T-helper 1 cell treated with Interleukin-12 subunit alpha and Interleukin-12 subunit beta and Interleukin-4 antibody, amounts not matched to agents 30 μg/mL and 1 μg/mL, for 36 hours (primary cell): Measurements from ENCODE around the gene KAT2A.
A peak's percentile ranks its signal among the peaks of the same experiment; 100 is the strongest.

ENCODE experiments used
- H3K27ac Mint-ChIP-seq: one replicate; pipeline ENCODE4 v1.8.0; 2021; ENCODE audit warnings: mild to moderate bottlenecking, mixed read lengths
- H3K27me3 Mint-ChIP-seq: one replicate; pipeline ENCODE4 v1.8.0; 2021; ENCODE audit warnings: low read depth, mixed read lengths
- H3K36me3 Mint-ChIP-seq: one replicate; pipeline ENCODE4 v1.8.0; 2021; ENCODE audit warnings: low read depth, mixed read lengths
- H3K4me1 Mint-ChIP-seq: one replicate; pipeline ENCODE4 v1.8.0; 2021; ENCODE audit warnings: low read depth, mixed read lengths
- H3K4me3 Mint-ChIP-seq: one replicate; pipeline ENCODE4 v1.8.0; 2021; ENCODE audit warnings: mild to moderate bottlenecking, moderate library complexity, mixed read lengths
- H3K9me3 Mint-ChIP-seq: one replicate; pipeline ENCODE4 v1.8.0; 2021; ENCODE audit warnings: mixed read lengths

KAT2A gene

DNA sequence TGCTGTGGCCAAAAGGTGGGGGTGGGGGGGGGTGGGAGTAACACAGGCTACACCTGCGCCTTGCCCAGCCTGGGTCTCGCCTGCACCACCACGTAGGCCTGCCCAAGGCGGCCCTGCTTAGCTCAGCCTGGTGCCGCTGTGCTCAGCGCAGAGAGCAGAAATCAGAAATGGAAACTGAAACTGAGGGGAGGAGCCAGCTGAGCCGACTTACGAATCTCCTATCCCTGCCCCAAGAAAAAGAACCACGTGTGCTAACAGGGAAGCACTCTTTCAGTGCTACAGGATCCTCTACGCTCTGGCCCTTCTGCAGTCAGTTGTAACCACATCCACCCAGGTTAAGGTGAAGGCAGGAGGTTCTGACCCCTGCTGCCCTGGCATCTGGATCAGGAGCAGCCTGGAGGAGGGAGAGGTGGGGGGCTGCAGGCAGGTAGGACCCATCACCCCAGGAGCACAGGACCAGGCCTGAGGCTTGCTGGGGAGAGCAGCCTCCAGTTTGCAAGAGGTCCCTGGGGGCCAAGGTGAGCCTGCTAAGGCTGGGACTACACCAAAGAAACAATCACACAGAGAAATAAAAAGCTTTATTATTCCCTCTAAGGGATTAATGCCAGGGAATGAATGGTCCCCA, 8.5 kb downstream of the KAT2A start, which contains the start of gene DHX58:
DHX58 (minus strand) TSS at position 163 of the 625 bp plus-strand sequence. CDS start 822 bp downstream, outside the sequence.
- H3K4me1 Mint-ChIP-seq, result peaks cover 37% of the 10 kb centered on the region
- H3K9me3 Mint-ChIP-seq, result no peaks in the 10 kb centered on the region
- H3K27ac Mint-ChIP-seq, result peak within 1 kb of the TSS; percentile 94
- peak within 1 kb of the TSS; percentile 87 for H3K4me3 Mint-ChIP-seq
- H3K27me3 Mint-ChIP-seq, result no peaks in the 10 kb centered on the region
- peaks cover 34% of the 10 kb centered on the region for H3K36me3 Mint-ChIP-seq

GRCh38 chr17:42111871-42112551, 9.2 kb downstream of the KAT2A start:
- peak overlapping the region; percentile 94 for H3K27ac Mint-ChIP-seq
- H3K4me1 Mint-ChIP-seq, result peaks cover 36% of the 10 kb centered on the region
- H3K4me3 Mint-ChIP-seq, result peak overlapping the region; percentile 87
- H3K36me3 Mint-ChIP-seq, result peaks cover 32% of the 10 kb centered on the region
- H3K27me3 Mint-ChIP-seq, result no peaks in the 10 kb centered on the region
- H3K9me3 Mint-ChIP-seq, result no peaks in the 10 kb centered on the region

GRCh38 chr17:42111265-42111636, 9.9 kb downstream of the KAT2A start:
- H3K4me1 Mint-ChIP-seq, result peaks cover 31% of the 10 kb centered on the region
- H3K36me3 Mint-ChIP-seq, result peaks cover 32% of the 10 kb centered on the region
- H3K9me3 Mint-ChIP-seq, result no peaks in the 10 kb centered on the region
- no peaks in the 10 kb centered on the region for H3K27me3 Mint-ChIP-seq
- peak overlapping the region; percentile 87 for H3K4me3 Mint-ChIP-seq
- H3K27ac Mint-ChIP-seq, result peak overlapping the region; percentile 94

DNA sequence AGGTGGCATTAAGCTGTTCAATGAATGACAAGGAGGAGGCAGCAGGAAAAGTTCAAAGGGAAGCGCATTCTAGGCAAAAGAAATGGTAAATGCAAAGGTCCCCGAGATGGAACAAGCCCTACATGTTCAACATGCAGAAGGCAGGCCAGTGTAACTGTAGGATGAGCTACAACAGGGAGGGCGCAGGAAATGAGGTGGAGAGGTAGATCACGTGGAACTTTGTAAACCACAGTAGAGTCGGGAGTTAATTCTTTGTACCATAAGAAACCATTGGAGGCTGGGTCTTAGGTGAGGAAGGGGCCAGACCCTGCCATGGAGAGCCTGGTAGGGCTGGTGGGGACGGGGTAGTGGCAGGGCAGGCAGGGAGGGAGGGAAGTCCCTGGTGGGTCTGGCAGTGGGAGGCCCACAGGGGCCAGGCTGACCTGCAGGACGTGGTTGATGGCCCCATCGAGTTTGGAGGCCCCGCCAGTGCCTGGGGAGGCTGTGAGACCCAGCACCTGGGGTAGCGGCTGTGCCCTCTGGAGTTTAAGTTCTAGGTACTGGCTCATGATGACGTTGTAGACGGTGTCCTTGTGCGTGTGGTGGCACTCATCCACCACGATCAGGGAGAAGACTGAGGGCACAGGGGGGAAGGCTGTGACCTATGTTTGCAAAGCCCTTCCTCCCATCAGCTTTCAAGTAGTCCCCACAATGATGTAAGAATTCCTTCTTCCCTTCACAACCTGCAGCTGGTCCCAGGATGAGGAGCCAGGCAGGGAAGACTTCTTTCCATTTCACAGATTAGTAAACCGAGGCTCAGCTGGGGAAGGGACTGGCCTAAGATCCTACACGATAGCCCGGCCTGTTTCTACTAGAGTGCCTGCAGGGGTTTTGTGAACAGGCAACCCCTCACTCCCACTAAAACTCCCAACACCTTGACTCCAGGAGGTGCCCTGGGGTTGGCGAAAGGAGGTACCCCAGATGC, 10.6 kb downstream of the KAT2A start:
- Mint-ChIP-seq H3K4me1 (peaks cover 30% of the 10 kb centered on the region), H3K27me3 (no peaks in the 10 kb centered on the region), H3K36me3 (peaks cover 35% of the 10 kb centered on the region), H3K9me3 (no peaks in the 10 kb centered on the region), H3K4me3 (peak overlapping the region; percentile 87), H3K27ac (peak overlapping the region; percentile 94)

DNA sequence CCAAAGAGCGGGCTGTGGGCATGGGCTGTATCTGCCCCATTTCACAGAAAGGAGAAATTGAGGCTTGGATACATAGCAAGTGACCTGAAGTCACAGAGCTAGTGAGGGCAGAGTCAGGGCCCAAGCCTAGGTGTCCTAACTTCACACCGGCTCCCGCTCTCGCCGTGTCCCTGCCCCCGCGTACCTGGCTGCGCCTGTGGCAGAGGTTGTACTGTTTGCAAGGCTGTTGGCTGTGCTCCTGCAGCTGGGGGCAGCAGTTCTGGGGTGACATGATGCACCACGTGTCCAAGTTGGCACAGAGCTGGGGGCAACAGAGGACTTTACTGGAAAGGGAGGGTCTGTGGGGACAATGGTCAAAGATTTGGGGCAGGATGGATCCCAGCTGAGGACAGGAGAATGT, 12.1 kb downstream of the KAT2A start:
- peaks cover 30% of the 10 kb centered on the region for H3K4me1 Mint-ChIP-seq
- H3K4me3 Mint-ChIP-seq, result no peak overlapping the region
- no peaks in the 10 kb centered on the region for H3K27me3 Mint-ChIP-seq
- peak overlapping the region; percentile 52 for H3K27ac Mint-ChIP-seq
- H3K36me3 Mint-ChIP-seq, result peaks cover 41% of the 10 kb centered on the region
- H3K9me3 Mint-ChIP-seq, result no peaks in the 10 kb centered on the region

- Mint-ChIP-seq H3K4me3 (peak overlapping the region; percentile 25), H3K9me3 (no peaks in the 10 kb centered on the region), H3K27me3 (no peaks in the 10 kb centered on the region), H3K36me3 (peaks cover 46% of the 10 kb centered on the region), H3K27ac (peak overlapping the region; percentile 52), H3K4me1 (peaks cover 29% of the 10 kb centered on the region)
Measured at GRCh38 chr17:42107597-42108576, 13.3 kb downstream of the KAT2A start.

GRCh38 chr17:42107124-42107523, 14.0 kb downstream of the KAT2A start:
- Mint-ChIP-seq H3K27ac (no peak overlapping the region), H3K4me1 (peaks cover 29% of the 10 kb centered on the region), H3K9me3 (no peaks in the 10 kb centered on the region), H3K27me3 (no peaks in the 10 kb centered on the region), H3K4me3 (no peak overlapping the region), H3K36me3 (peaks cover 50% of the 10 kb centered on the region)

DNA sequence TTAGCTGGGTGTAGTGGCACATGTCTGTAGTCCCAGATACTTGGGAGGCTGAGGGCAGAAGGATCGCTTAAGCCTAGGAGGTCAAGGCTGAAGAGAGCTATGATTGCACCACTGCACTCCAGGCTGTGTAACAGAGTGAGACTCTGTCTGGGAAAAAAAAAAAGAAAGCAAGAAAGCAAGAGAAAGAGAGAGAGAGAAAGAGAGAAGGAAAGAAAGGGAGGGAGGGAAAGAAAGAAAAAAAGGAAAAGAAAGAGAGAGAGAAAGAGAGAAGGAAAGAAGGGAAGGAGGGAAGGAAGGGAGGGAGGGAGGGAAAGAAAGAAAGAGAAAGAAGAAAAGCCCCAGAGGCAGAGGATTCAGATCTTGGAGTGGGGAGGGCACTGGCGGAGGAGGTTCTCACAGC, 15.2 kb downstream of the KAT2A start:
- Mint-ChIP-seq H3K4me1 (peaks cover 23% of the 10 kb centered on the region), H3K9me3 (no peaks in the 10 kb centered on the region), H3K27ac (peak overlapping the region; percentile 10), H3K27me3 (no peaks in the 10 kb centered on the region), H3K36me3 (peaks cover 51% of the 10 kb centered on the region), H3K4me3 (no peak overlapping the region)

GRCh38 chr17:42104264-42104663, 16.9 kb downstream of the KAT2A start:
- no peak overlapping the region for H3K27ac Mint-ChIP-seq
- peaks cover 3% of the 10 kb centered on the region for H3K27me3 Mint-ChIP-seq
- no peaks in the 10 kb centered on the region for H3K9me3 Mint-ChIP-seq
- no peak overlapping the region for H3K4me3 Mint-ChIP-seq
- peaks cover 43% of the 10 kb centered on the region for H3K36me3 Mint-ChIP-seq
- H3K4me1 Mint-ChIP-seq, result peaks cover 14% of the 10 kb centered on the region

DNA sequence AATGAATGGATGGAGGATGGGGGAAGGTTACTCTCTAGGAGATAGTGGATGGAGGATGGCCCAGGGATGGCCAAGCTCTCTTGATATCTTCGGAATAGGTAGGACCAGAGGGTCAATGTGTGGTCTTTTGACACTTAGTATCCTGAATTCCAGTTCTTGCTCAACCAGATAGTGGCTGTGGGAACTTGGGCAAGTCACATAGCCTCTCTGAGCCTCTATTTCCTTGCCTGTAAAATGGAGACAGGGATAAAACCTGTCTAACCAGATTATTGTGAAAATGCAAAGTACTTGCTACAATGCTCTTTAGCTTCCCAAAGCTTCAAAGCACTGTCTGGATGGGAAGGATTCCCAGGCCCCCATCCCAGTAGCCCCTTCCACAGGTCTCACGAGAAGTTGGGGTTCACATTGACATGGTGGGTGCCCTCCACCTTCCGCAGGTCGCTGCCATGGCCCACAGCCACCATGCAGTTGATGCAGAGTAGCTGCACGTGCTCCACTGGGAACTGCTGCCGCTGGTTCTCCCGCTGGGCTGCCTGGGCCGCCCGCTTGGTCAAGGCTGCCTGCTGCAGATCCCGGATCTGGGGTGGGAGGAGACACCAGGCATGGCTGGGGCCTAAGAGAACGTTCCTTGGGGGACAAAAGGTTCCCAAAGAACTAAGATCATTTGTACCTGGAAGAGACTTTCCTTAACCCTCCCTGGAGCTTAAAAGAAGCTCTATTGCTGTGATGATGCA, 17.8 kb downstream of the KAT2A start:
- H3K36me3 Mint-ChIP-seq, result peaks cover 38% of the 10 kb centered on the region

DNA sequence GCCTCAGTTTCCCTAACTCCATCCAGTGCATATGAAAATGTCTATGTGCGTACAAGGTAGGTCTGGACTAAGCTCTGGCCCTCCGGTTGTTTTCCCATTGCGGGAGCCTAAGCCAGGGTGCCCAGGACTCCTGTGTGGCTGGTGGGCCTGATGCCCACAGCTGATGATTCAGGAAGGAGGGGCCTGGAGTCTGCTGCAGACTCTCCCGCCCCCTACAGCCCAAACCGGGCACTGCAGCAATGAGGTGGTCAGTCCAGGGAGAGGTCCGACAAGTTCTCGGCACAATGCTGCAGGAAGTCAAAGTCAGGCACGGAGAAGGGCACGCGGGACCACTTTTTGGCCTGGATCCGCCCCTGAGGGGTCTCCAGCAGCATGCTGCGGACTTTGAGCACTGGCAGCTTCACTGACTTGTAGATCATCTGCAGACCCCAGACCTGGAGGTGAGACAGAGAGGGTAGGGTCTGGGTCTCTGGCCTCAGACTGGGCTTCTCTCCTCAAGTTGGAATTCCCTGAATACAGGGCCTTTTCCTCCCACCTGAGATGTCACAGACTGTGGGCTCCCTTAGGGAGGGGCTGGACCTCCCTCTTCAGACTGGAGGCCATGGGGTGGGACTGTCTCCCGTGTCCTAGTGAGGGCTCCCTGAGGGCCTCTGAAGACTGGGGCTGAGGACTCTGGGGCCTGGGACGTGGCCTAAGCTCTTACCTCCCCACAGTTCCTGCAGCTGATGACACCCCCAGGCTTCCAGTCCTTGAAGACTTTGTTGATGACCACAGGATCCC, 19.5 kb downstream of the KAT2A start:
- Mint-ChIP-seq H3K4me3 (no peak overlapping the region), H3K27me3 (peaks cover 19% of the 10 kb centered on the region), H3K27ac (no peak overlapping the region), H3K36me3 (peaks cover 29% of the 10 kb centered on the region), H3K4me1 (peaks cover 2% of the 10 kb centered on the region), H3K9me3 (no peaks in the 10 kb centered on the region)

More for the DNA sequence above, 17.8 kb downstream of the KAT2A start:
- H3K27me3 Mint-ChIP-seq, result peaks cover 4% of the 10 kb centered on the region
- H3K4me3 Mint-ChIP-seq, result no peak overlapping the region
- H3K4me1 Mint-ChIP-seq, result peaks cover 9% of the 10 kb centered on the region
- no peak overlapping the region for H3K27ac Mint-ChIP-seq
- no peaks in the 10 kb centered on the region for H3K9me3 Mint-ChIP-seq

DNA sequence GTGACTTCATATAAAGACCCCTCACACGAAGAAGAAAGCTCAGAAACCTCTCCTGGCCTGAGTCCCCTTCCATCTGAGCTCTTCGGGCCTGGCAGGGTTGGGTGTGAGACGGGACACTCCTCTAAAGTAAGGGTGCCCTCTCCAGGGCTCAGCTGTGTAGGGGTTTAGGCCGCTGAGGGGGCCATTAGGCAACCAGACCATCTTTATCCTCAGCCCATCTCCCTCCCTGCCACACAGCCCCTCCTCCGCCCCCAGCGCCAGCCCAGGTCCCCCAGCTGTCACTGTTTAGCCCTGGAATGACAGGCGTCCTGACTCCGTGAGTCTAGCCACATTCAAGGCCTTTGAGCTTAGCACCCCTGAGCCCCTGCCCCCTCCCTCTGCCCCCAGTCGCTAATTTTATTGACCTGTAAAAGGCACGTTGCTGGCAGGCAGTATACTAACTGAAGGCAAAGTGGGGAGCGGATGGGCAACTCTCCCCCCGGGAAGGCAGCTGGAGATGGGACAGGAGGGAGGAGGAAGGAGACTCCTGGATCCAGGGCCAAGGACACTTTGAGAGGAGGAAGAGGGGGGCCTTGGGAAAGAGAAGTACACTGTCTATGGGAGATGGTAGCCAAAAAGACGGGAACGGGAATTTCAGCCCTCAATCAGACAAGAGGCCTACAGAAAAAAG, 22.3 kb downstream of the KAT2A start:
- Mint-ChIP-seq H3K27ac (no peak overlapping the region), H3K4me3 (no peak overlapping the region), H3K36me3 (peaks cover 12% of the 10 kb centered on the region), H3K27me3 (peaks cover 26% of the 10 kb centered on the region), H3K4me1 (peaks cover 2% of the 10 kb centered on the region), H3K9me3 (no peaks in the 10 kb centered on the region)
